ENCODE measurements around the gene OR5H14.

Gene OR5H14

DNA sequence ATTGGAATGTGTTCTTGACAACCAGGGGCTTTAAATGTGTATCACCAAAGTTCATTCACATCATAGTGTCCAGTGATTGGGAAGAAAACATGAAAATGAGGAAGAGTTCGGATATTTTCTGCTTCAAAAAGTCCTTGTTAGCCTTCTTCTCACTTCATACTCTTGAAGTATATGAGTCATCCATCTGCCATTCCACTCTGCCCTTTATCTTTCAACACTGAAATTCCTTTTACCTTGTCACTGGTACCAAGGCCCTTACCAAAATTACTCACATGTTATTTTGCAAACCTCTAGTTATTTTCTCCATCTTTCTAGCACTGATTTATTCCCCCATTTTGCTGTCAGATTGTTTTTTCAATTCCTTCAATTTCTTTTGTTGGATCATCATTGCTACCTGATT is 51.7 kb downstream of the OR5H14 start:
- no peak for DNase-seq (ENCODE audit: low read depth)
